Measurements from ENCODE around the gene CD2BP2. TPM values are rescaled to one million over a fixed set of nuclear protein-coding genes. Genes with fewer than 3 reads are reported as not detected.

The CD2BP2 gene
- total RNA-seq, 4 donors from 2014 or later, result 43.1 to 68.1 (median 54.3) TPM

GRCh38 chr16:30367349-30368009, 12.4 kb upstream of the CD2BP2 start:
- 49 to 51% methylated on average over 9 of the region's 10 CpGs for WGBS, 2 donors (ENCODE audit: low coverage in 1 of 2)
- Histone ChIP-seq H3K27ac (peak overlapping the region in 3 of 4 donors; percentile 86 to 97 (median 93)), H3K9me3 (no peaks in the 10 kb centered on the region), H3K4me1 (peaks cover 0 to 58% (median 21%) of the 10 kb centered on the region in 3 donors), H3K27me3 (no peaks in the 10 kb centered on the region), H3K4me3 (peak overlapping the region; percentile 92 to 97), H3K36me3 (peaks cover 0 to 40% of the 10 kb centered on the region in 2 donors)
- no peak for TF ChIP-seq EP300 (IDR thresholded peaks at IDR 0.05)
- no peak for TF ChIP-seq POLR2A (IDR thresholded peaks at IDR 0.05)
- no peak for TF ChIP-seq CTCF (IDR thresholded peaks at IDR 0.05)
- TF ChIP-seq POLR2AphosphoS5 (IDR thresholded peaks at IDR 0.05), result no peak
- ATAC-seq, result no peak

GRCh38 chr16:30366511-30366910, 11.4 kb upstream of the CD2BP2 start:
- ATAC-seq, result no peak
- Histone ChIP-seq H3K9me3 (no peaks in the 10 kb centered on the region), H3K27me3 (no peaks in the 10 kb centered on the region), H3K4me1 (peaks cover 0 to 57% (median 21%) of the 10 kb centered on the region in 3 donors), H3K27ac (no peak overlapping the region), H3K36me3 (peaks cover 0 to 49% of the 10 kb centered on the region in 2 donors), H3K4me3 (no peak overlapping the region)
- TF ChIP-seq POLR2A (IDR thresholded peaks at IDR 0.05) (no peak), CTCF (IDR thresholded peaks at IDR 0.05) (no peak), EP300 (IDR thresholded peaks at IDR 0.05) (no peak), POLR2AphosphoS5 (IDR thresholded peaks at IDR 0.05) (no peak)
- WGBS, 2 donors (ENCODE audit: low coverage in 1 of 2), result 63 to 82% methylated on average over 1 to 4 of the region's 4 CpGs

- no peak for TF ChIP-seq POLR2AphosphoS5 (IDR thresholded peaks at IDR 0.05)
- no peak for TF ChIP-seq POLR2A (IDR thresholded peaks at IDR 0.05)
- TF ChIP-seq EP300 (IDR thresholded peaks at IDR 0.05), result no peak
- TF ChIP-seq CTCF (IDR thresholded peaks at IDR 0.05), result no peak
- WGBS, 2 donors (ENCODE audit: low coverage in 1 of 2), result 64% methylated on average over 4 of the region's 10 CpGs; no CpG with 5 or more reads in 1 of the 2 donors
- ATAC-seq, result no peak
- H3K4me1 ChIP-seq, result peaks cover 0 to 51% (median 16%) of the 10 kb centered on the region in 3 donors
- H3K27ac ChIP-seq, result no peak overlapping the region
- H3K36me3 ChIP-seq, result peaks cover 0 to 62% of the 10 kb centered on the region in 2 donors
- H3K27me3 ChIP-seq, result no peaks in the 10 kb centered on the region
- no peak overlapping the region for H3K4me3 ChIP-seq
- H3K9me3 ChIP-seq, result no peaks in the 10 kb centered on the region
These were observed 10.1 kb upstream of the CD2BP2 start for GRCh38 chr16:30365200-30365599.

- no peaks in the 10 kb centered on the region for H3K9me3 ChIP-seq
- no peak for ATAC-seq
- 81 to 87% methylated on average over 6 to 7 of the region's 7 CpGs for WGBS, 2 donors (ENCODE audit: low coverage in 1 of 2)
- H3K36me3 ChIP-seq, result peaks cover 0 to 98% of the 10 kb centered on the region in 2 donors
- TF ChIP-seq POLR2A (IDR thresholded peaks at IDR 0.05) (no peak), EP300 (IDR thresholded peaks at IDR 0.05) (no peak), CTCF (IDR thresholded peaks at IDR 0.05) (no peak), POLR2AphosphoS5 (IDR thresholded peaks at IDR 0.05) (no peak)
- H3K4me1 ChIP-seq, result peaks cover 0 to 27% (median 7%) of the 10 kb centered on the region in 3 donors
- no peak overlapping the region for H3K27ac ChIP-seq
- H3K27me3 ChIP-seq, result no peaks in the 10 kb centered on the region
- no peak overlapping the region for H3K4me3 ChIP-seq
These were observed 6.1 kb upstream of the CD2BP2 start for GRCh38 chr16:30361180-30361579.

- WGBS, 2 donors (ENCODE audit: low coverage in 1 of 2), result 78 to 100% methylated on average over 1 to 4 of the region's 6 CpGs
- Histone ChIP-seq H3K4me3 (no peak overlapping the region), H3K36me3 (peaks cover 0 to 85% of the 10 kb centered on the region in 2 donors), H3K4me1 (peaks cover 0 to 21% (median 14%) of the 10 kb centered on the region in 3 donors), H3K9me3 (no peaks in the 10 kb centered on the region), H3K27ac (peak overlapping the region in 1 of 4 donors; percentile 0), H3K27me3 (no peaks in the 10 kb centered on the region)
- no peak for ATAC-seq
- no peak for TF ChIP-seq POLR2A (IDR thresholded peaks at IDR 0.05)
- TF ChIP-seq EP300 (IDR thresholded peaks at IDR 0.05), result no peak
- TF ChIP-seq POLR2AphosphoS5 (IDR thresholded peaks at IDR 0.05), result no peak
- TF ChIP-seq CTCF (IDR thresholded peaks at IDR 0.05), result no peak
These were observed 4.7 kb upstream of the CD2BP2 start for GRCh38 chr16:30359871-30360170.
